ENCODE data around the gene SELENON.

SELENON gene

DNA sequence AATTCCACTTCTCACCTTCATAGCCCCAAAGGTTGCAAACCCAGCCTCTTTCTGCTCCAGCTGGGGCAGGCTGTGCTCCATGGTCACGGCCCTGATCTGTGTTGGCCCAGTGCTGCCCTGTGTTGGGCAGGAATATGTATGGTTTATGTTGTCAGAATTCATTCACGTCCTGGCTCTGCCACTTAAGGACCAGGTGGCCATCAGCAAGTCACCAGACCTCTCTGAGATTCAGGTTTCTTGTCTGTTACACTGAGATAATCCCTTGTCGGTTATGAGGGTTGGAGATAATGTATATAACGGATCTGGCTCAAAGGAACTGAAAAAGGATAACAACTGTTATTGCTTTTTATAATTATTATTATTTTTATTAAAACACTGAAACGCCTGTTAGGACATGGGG, 39.1 kb upstream of the SELENON start:
- Histone ChIP-seq H3K79me2 (ENCODE audit: insufficient read depth, low read length) (no peaks in the 10 kb centered on the region), H3K9ac (ENCODE audit: low read length) (no peak overlapping the region), H4K20me1 (ENCODE audit: insufficient read depth, low read length) (no peaks in the 10 kb centered on the region), H3K9me2 (ENCODE audit: low read depth, low read length) (no peaks in the 10 kb centered on the region), H3K27ac (ENCODE audit: low read depth, low read length, poor library complexity, severe bottlenecking) (no peak overlapping the region), H3K4me1 (ENCODE audit: insufficient read depth, low read length, severe bottlenecking) (no peaks in the 10 kb centered on the region), H3K36me3 (ENCODE audit: insufficient read depth, low read length) (no peaks in the 10 kb centered on the region), H2AFZ (ENCODE audit: low read length) (no peak overlapping the region), H3K4me2 (ENCODE audit: low read length) (no peak overlapping the region), H3F3A (ENCODE audit: insufficient read depth, low read length) (no peaks in the 10 kb centered on the region), H3K27me3 (ENCODE audit: insufficient read depth, low read length) (0 out of 2 replicates have a peak, but pooled peaks cover 3% of the 10 kb centered on the region), H3K4me3 (ENCODE audit: low read depth, low read length, poor library complexity, severe bottlenecking) (no peak overlapping the region), H3K9me3 (ENCODE audit: low read length) (no peaks in the 10 kb centered on the region)
- TF ChIP-seq EZH2 (IDR thresholded peaks at IDR 0.05; ENCODE audit: borderline replicate concordance, low read length): no peak
- TF ChIP-seq, protein P1, sequence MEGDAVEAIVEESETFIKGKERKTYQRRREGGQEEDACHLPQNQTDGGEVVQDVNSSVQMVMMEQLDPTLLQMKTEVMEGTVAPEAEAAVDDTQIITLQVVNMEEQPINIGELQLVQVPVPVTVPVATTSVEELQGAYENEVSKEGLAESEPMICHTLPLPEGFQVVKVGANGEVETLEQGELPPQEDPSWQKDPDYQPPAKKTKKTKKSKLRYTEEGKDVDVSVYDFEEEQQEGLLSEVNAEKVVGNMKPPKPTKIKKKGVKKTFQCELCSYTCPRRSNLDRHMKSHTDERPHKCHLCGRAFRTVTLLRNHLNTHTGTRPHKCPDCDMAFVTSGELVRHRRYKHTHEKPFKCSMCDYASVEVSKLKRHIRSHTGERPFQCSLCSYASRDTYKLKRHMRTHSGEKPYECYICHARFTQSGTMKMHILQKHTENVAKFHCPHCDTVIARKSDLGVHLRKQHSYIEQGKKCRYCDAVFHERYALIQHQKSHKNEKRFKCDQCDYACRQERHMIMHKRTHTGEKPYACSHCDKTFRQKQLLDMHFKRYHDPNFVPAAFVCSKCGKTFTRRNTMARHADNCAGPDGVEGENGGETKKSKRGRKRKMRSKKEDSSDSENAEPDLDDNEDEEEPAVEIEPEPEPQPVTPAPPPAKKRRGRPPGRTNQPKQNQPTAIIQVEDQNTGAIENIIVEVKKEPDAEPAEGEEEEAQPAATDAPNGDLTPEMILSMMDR (IDR thresholded peaks at IDR 0.05; ENCODE audit: low read length): no peak

DNA sequence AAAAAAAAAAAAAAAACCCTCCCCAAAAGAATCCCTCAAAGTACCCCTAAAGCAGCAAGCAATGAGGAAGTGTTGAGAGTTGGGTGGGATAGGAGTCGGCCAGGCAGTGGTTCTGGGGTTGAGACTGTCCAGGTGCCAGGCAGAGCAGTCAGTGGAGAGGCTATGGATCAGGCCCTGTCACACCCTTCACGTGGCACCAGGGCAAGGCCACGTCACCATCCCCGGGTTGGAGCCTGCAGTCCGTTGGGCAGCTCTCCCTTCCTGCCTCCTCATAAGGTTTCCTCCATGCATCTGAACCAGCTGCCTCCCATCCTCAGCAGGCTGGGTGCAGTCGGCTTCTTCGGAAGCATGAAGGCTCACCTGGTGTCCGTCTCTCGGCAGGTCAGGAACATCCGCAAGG, 36.5 kb upstream of the SELENON start:
- TF ChIP-seq, protein P1 (IDR thresholded peaks at IDR 0.05; ENCODE audit: low read length): no peak
- TF ChIP-seq EZH2 (IDR thresholded peaks at IDR 0.05; ENCODE audit: borderline replicate concordance, low read length): no peak
- Histone ChIP-seq H3K9me2 (ENCODE audit: low read depth, low read length) (no peaks in the 10 kb centered on the region), H3F3A (ENCODE audit: insufficient read depth, low read length) (no peaks in the 10 kb centered on the region), H3K9me3 (ENCODE audit: low read length) (no peaks in the 10 kb centered on the region), H3K79me2 (ENCODE audit: insufficient read depth, low read length) (no peaks in the 10 kb centered on the region), H3K9ac (ENCODE audit: low read length) (no peak overlapping the region), H3K27ac (ENCODE audit: low read depth, low read length, poor library complexity, severe bottlenecking) (no peak overlapping the region), H2AFZ (ENCODE audit: low read length) (no peak overlapping the region), H4K20me1 (ENCODE audit: insufficient read depth, low read length) (no peaks in the 10 kb centered on the region), H3K27me3 (ENCODE audit: insufficient read depth, low read length) (0 out of 2 replicates have a peak, but pooled peaks cover 3% of the 10 kb centered on the region), H3K4me3 (ENCODE audit: low read depth, low read length, poor library complexity, severe bottlenecking) (no peak overlapping the region), H3K36me3 (ENCODE audit: insufficient read depth, low read length) (no peaks in the 10 kb centered on the region), H3K4me2 (ENCODE audit: low read length) (no peak overlapping the region), H3K4me1 (ENCODE audit: insufficient read depth, low read length, severe bottlenecking) (no peaks in the 10 kb centered on the region)

DNA sequence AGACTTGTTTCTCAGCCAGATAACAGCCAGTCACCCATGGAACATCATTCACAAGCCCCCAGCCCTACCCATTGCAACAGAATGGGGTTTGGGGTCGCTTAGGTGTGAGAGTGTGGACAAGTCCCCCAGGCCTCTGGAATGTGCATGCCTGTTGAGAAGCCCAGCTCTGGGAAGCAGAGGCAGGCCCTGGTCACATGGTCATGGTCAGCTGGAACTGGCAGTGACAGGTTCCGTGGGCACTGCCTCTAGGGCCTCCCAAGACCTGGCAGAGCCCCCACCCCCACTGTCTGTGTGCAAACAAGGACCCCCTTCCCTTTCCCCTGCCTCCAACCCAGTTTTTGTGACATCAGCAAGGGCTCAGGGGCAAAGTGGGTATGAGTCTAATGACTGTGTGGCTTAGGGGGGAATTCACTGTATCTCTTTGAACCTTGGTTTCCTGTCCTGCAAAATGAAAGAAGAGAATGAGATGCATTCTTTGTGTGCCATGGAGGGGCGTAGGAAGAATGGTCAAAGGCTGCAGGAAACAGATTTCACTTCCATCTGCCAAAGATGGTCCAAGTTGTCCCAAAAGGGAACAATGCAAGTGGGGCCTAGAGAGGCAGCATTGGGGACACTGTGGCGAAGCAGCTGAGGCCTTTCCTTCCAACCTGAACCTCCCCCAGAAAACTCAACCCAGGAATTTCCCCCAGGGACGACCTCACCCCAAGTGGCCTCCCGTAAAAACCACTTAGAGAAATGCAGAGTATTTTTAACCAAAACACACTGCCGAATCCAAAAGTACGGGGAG, 34.7 kb upstream of the SELENON start:
- H3K36me3 ChIP-seq (ENCODE audit: insufficient read depth, low read length): no peaks in the 10 kb centered on the region
- H3K4me3 ChIP-seq (ENCODE audit: low read depth, low read length, poor library complexity, severe bottlenecking): no peak overlapping the region
- H3K9me3 ChIP-seq (ENCODE audit: low read length): no peaks in the 10 kb centered on the region
- 0 out of 2 replicates have a peak, but pooled peaks cover 3% of the 10 kb centered on the region for H3K27me3 ChIP-seq (ENCODE audit: insufficient read depth, low read length)
- H3K4me2 ChIP-seq (ENCODE audit: low read length): no peak overlapping the region
- no peaks in the 10 kb centered on the region for H3K79me2 ChIP-seq (ENCODE audit: insufficient read depth, low read length)
- no peak overlapping the region for H2AFZ ChIP-seq (ENCODE audit: low read length)
- TF ChIP-seq EZH2 (IDR thresholded peaks at IDR 0.05; ENCODE audit: borderline replicate concordance, low read length): no peak
- no peaks in the 10 kb centered on the region for H3K4me1 ChIP-seq (ENCODE audit: insufficient read depth, low read length, severe bottlenecking)
- no peaks in the 10 kb centered on the region for H3K9me2 ChIP-seq (ENCODE audit: low read depth, low read length)
- no peak overlapping the region for H3K27ac ChIP-seq (ENCODE audit: low read depth, low read length, poor library complexity, severe bottlenecking)
- no peak overlapping the region for H3K9ac ChIP-seq (ENCODE audit: low read length)
- no peaks in the 10 kb centered on the region for H3F3A ChIP-seq (ENCODE audit: insufficient read depth, low read length)
- H4K20me1 ChIP-seq (ENCODE audit: insufficient read depth, low read length): no peaks in the 10 kb centered on the region

All from OCI-LY1 (cell line).